Activated naive CD4-positive, alpha-beta T cell treated with anti-CD3 and anti-CD28 coated beads, Interleukin-2, amount 10 ng/mL, durations not matched to agents 7 days and 5 days (primary cell): ENCODE results near the gene REM2.

Experiments used
- CTCF ChIA-PET: fragments of 350-600 bp; sonication (Branson Sonifier 250); formaldehyde crosslinking; loops from one replicate; lab custom pipeline; 2021; ENCODE audit warnings: antibody characterized with exemption; lab: Charles Lee
- DNase-seq: peaks from one replicate; pipeline ENCODE4 v3.0.0-alpha.2; 2020
- H3K27ac Mint-ChIP-seq: one replicate; pipeline ENCODE4 v1.8.0; 2021; ENCODE audit warnings: mild to moderate bottlenecking, moderate library complexity, mixed read lengths
- H3K27me3 Mint-ChIP-seq: one replicate; pipeline ENCODE4 v1.8.0; 2021; ENCODE audit warnings: mild to moderate bottlenecking, mixed read lengths
- H3K36me3 Mint-ChIP-seq: one replicate; pipeline ENCODE4 v1.8.0; 2021; ENCODE audit warnings: mixed read lengths
- H3K4me1 Mint-ChIP-seq: one replicate; pipeline ENCODE4 v1.8.0; 2021; ENCODE audit warnings: mixed read lengths
- H3K4me3 Mint-ChIP-seq: one replicate; pipeline ENCODE4 v1.8.0; 2021; ENCODE audit warnings: mild to moderate bottlenecking, moderate library complexity, mixed read lengths
- H3K9me3 Mint-ChIP-seq: one replicate; pipeline ENCODE4 v1.8.0; 2021; ENCODE audit warnings: mixed read lengths

The REM2 gene, protein sequence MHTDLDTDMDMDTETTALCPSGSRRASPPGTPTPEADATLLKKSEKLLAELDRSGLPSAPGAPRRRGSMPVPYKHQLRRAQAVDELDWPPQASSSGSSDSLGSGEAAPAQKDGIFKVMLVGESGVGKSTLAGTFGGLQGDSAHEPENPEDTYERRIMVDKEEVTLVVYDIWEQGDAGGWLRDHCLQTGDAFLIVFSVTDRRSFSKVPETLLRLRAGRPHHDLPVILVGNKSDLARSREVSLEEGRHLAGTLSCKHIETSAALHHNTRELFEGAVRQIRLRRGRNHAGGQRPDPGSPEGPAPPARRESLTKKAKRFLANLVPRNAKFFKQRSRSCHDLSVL

DNA sequence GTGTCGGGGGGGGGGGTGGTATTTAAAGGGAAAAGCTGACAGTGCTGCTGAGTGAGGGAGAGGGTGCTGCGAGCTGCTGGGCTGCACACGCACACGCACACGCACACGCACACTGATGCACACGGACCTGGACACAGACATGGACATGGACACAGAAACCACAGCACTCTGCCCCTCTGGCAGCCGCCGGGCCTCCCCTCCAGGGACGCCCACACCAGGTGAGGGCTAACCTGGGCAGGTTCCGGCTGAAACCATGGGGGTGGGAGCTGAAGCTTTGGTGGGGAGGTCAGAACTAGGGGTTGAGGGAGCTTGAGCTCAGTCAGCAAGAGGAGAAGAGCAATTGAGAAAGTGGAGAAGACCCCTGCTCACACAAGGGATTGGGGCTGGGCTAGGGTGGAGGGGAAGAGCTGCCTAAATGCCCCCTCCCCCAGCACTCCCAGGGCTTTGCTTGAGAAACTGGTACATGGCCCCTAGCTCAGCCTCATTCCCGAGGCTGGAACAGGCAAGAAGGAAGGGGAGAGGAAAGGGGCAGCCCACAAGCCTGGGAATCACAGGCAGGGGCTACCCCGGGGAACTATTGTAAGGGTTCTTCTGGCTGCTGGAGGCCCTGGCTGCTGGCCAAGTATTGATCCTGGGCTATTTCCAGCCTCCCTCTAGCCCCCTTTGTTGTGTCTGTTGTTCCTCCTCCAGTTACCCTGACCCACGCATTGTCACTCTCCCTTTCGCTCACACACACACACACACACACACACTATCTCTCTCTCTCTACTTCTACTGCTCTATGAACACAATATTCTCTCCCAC lies at the start of gene REM2:
REM2 (plus strand) TSS at position 50 of the 804 bp plus-strand sequence; CDS start at position 116, 66 bp downstream.
- Mint-ChIP-seq H3K36me3 (peaks cover 10% of the 10 kb centered on the region), H3K27ac (peak within 1 kb of the TSS; percentile 30), H3K4me3 (no peak within 1 kb of the TSS), H3K27me3 (peaks cover 47% of the 10 kb centered on the region), H3K9me3 (no peaks in the 10 kb centered on the region), H3K4me1 (peaks cover 35% of the 10 kb centered on the region)
- CTCF ChIA-PET = interaction anchor here (1.0 to 11.8 kb wide), 6 partner anchors 10 to 313 kb away, joined by 3 to 115 read pairs (median 5); partner anchors contain the start of gene LRP10
- DNase-seq = no peak

DNA sequence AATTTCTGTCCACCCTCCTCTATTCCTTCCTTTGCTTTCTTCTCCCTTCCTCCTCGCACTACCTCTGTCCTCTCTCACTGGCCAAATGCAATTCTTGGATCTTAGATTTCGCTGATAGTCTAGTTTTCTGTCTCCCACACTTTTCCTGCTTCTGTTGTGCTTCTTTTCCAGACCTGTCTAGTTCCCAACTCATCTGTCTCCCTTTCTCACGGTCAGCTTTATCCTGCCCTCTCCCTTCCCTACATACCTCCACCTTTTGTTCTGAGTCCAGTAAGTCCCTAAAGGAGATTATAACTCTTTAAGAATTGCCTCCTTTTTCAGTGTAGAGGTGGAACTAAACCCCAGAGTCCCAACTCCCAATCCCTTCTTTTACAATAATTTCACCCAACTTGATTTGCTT lies 47.5 kb upstream of the REM2 start:
- H3K36me3 Mint-ChIP-seq = peaks cover 39% of the 10 kb centered on the region
- no peak overlapping the region for H3K4me3 Mint-ChIP-seq
- no peaks in the 10 kb centered on the region for H3K9me3 Mint-ChIP-seq
- no peak overlapping the region for H3K27ac Mint-ChIP-seq
- CTCF ChIA-PET = interaction anchor here (0.6 to 3.2 kb wide), 4 partner anchors 13 to 152 kb away, joined by 3 to 9 read pairs (median 6); no protein-coding TSS in a partner anchor
- peaks cover 42% of the 10 kb centered on the region for H3K27me3 Mint-ChIP-seq
- DNase-seq = no peak
- H3K4me1 Mint-ChIP-seq = peaks cover 25% of the 10 kb centered on the region

- H3K9me3 Mint-ChIP-seq = no peaks in the 10 kb centered on the region
- CTCF ChIA-PET = interaction anchor here (0.6 to 3.2 kb wide), 6 partner anchors 15 to 266 kb away, joined by 3 to 9 read pairs (median 4); no protein-coding TSS in a partner anchor
- H3K36me3 Mint-ChIP-seq = peaks cover 33% of the 10 kb centered on the region
- H3K27me3 Mint-ChIP-seq = peaks cover 49% of the 10 kb centered on the region
- peaks cover 17% of the 10 kb centered on the region for H3K4me1 Mint-ChIP-seq
- peak within 1 kb of the TSS; percentile 56 for H3K4me3 Mint-ChIP-seq
- H3K27ac Mint-ChIP-seq = no peak within 1 kb of the TSS
- no peak for DNase-seq
Observed at GRCh38 chr14:22836301-22837113, 46.5 kb upstream of the REM2 start, which contains the start of gene MMP14. TSS of gene MMP14 (plus strand) at chr14:22836585. CDS start at chr14:22836818, 233 bp downstream.

DNA sequence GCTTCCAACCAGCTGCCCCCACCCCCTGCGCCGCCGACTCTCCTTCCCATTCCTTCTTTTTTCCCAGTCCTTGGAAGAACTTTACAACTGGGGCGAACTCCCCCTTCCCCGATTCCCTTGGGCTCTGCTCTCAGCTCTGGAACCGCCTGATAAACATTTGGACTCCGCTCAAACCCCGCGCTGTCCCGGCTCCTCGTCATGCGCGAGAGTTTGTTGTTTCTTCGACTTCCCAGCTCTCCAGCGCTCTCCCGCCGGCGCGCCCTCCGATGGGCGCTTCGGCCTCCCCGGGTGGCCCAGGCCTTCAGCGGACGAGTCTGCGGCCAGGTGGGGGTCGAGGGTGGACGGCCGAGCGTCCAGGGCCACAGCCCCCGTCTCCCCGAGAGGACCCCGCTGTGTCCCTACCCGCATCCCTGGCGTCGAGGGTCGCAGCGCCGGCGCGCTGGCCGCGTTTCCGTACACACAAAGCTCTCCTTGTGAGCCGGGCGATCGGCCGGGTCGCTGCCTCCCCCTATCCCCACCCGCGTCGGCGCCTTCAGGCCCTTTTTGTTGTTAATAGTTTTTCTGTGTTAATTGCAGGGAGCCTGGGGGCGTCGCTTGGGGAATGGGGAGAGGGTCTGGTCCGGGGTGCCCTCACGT lies 45.8 kb upstream of the REM2 start:
- peaks cover 12% of the 10 kb centered on the region for H3K4me1 Mint-ChIP-seq
- no peak overlapping the region for H3K27ac Mint-ChIP-seq
- H3K4me3 Mint-ChIP-seq = peak overlapping the region; percentile 56
- no peaks in the 10 kb centered on the region for H3K9me3 Mint-ChIP-seq
- DNase-seq = no peak
- H3K36me3 Mint-ChIP-seq = peaks cover 28% of the 10 kb centered on the region
- CTCF ChIA-PET = interaction anchor here (1.2 to 4.9 kb wide), 5 partner anchors 13 to 267 kb away, joined by 3 to 36 read pairs (median 4); no protein-coding TSS in a partner anchor
- peaks cover 56% of the 10 kb centered on the region for H3K27me3 Mint-ChIP-seq

- Mint-ChIP-seq H3K36me3 (peaks cover 25% of the 10 kb centered on the region), H3K27ac (no peak overlapping the region), H3K4me3 (no peak overlapping the region), H3K27me3 (peaks cover 64% of the 10 kb centered on the region), H3K4me1 (peaks cover 12% of the 10 kb centered on the region), H3K9me3 (no peaks in the 10 kb centered on the region)
- CTCF ChIA-PET = interaction anchor here (0.7 to 4.9 kb wide), 8 partner anchors 11 to 268 kb away, joined by 3 to 36 read pairs (median 4); no protein-coding TSS in a partner anchor
- no peak for DNase-seq
Observed at GRCh38 chr14:22837750-22838538, 45.1 kb upstream of the REM2 start.

- Mint-ChIP-seq H3K36me3 (peaks cover 24% of the 10 kb centered on the region), H3K27me3 (peaks cover 70% of the 10 kb centered on the region), H3K9me3 (no peaks in the 10 kb centered on the region), H3K27ac (no peak overlapping the region), H3K4me3 (no peak overlapping the region), H3K4me1 (peaks cover 12% of the 10 kb centered on the region)
- CTCF ChIA-PET = interaction anchor here (0.7 to 4.9 kb wide), 6 partner anchors 11 to 92 kb away, joined by 3 to 36 read pairs (median 4); no protein-coding TSS in a partner anchor
- no peak for DNase-seq
Observed at GRCh38 chr14:22838631-22839041, 44.4 kb upstream of the REM2 start.

- Mint-ChIP-seq H3K27me3 (peaks cover 77% of the 10 kb centered on the region), H3K4me1 (peaks cover 12% of the 10 kb centered on the region), H3K27ac (no peak overlapping the region), H3K9me3 (no peaks in the 10 kb centered on the region), H3K4me3 (no peak overlapping the region), H3K36me3 (peaks cover 18% of the 10 kb centered on the region)
- CTCF ChIA-PET = interaction anchor here (0.7 to 4.9 kb wide), 5 partner anchors 10 to 91 kb away, joined by 3 to 36 read pairs (median 4); no protein-coding TSS in a partner anchor
- DNase-seq = no peak
Observed at GRCh38 chr14:22839159-22839779, 43.8 kb upstream of the REM2 start.

DNA sequence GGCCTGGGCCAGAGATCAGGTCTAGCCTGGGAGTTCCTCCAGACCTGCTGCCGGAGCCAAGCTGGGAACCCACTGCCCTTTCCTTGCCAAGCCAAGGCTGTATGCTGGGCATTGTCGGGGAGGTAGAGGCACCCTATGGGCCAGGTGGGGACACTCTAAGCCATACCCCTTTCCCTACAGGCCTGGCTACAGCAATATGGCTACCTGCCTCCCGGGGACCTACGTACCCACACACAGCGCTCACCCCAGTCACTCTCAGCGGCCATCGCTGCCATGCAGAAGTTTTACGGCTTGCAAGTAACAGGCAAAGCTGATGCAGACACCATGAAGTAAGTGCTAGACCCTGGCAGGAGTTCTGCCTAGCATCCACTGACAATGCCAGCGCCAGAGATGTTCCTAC lies 41.7 kb upstream of the REM2 start:
- no peaks in the 10 kb centered on the region for H3K9me3 Mint-ChIP-seq
- H3K27me3 Mint-ChIP-seq = peaks cover 92% of the 10 kb centered on the region
- H3K36me3 Mint-ChIP-seq = peaks cover 3% of the 10 kb centered on the region
- CTCF ChIA-PET = interaction anchor here (4.9 kb wide), 1 partner anchor 13 kb away, joined by 36 read pairs; no protein-coding TSS in a partner anchor
- no peak overlapping the region for H3K4me3 Mint-ChIP-seq
- H3K4me1 Mint-ChIP-seq = peaks cover 11% of the 10 kb centered on the region
- no peak overlapping the region for H3K27ac Mint-ChIP-seq
- no peak for DNase-seq

GRCh38 chr14:22841769-22842168 lies 41.3 kb upstream of the REM2 start:
- peaks cover 92% of the 10 kb centered on the region for H3K27me3 Mint-ChIP-seq
- peaks cover 9% of the 10 kb centered on the region for H3K4me1 Mint-ChIP-seq
- no peak overlapping the region for H3K27ac Mint-ChIP-seq
- H3K36me3 Mint-ChIP-seq = peaks cover 2% of the 10 kb centered on the region
- CTCF ChIA-PET = interaction anchor here (4.9 kb wide), 1 partner anchor 12 kb away, joined by 36 read pairs; no protein-coding TSS in a partner anchor
- H3K9me3 Mint-ChIP-seq = no peaks in the 10 kb centered on the region
- H3K4me3 Mint-ChIP-seq = no peak overlapping the region
- no peak for DNase-seq

DNA sequence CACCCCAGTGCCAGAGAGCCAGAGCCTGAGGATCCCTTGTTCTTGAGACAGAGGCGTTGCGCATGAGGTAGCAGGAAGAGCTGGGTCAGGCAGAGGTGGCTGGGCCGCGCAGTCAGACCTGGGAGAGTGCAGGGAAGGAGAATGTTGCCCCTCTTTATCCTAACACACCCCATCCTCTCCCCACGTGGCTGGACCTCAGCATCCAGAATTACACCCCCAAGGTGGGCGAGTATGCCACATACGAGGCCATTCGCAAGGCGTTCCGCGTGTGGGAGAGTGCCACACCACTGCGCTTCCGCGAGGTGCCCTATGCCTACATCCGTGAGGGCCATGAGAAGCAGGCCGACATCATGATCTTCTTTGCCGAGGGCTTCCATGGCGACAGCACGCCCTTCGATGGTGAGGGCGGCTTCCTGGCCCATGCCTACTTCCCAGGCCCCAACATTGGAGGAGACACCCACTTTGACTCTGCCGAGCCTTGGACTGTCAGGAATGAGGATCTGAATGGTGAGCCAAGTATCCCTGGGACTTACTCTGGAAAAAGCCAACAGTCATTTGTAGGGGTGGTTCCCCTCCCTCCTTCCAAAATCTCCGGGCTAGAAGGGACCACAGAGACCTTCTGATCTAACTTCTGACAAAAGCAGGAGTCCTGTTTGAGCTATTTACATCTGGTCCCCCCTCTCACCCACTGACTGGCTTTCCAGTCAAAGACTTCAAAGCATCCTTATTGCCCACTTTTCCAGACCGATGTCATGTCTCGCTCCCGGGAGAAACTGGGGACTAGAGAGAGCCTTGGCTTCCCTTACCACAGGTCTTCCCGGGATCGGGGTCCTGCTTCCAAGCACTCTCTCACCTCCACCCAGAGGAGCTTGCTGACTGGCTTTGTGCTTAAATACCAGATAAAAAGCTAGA lies 40.6 kb upstream of the REM2 start:
- CTCF ChIA-PET = interaction anchor here (1.2 to 1.4 kb wide), 2 partner anchors 10 to 20 kb away, joined by 4 to 5 read pairs; no protein-coding TSS in a partner anchor
- Mint-ChIP-seq H3K4me1 (peaks cover 2% of the 10 kb centered on the region), H3K9me3 (no peaks in the 10 kb centered on the region), H3K27ac (no peak overlapping the region), H3K4me3 (no peak overlapping the region), H3K36me3 (no peaks in the 10 kb centered on the region), H3K27me3 (peaks cover 90% of the 10 kb centered on the region)
- no peak for DNase-seq
